ENCODE data around the gene EVC2.

EVC2 gene

GRCh38 chr4:5686338-5686737 lies 22.0 kb downstream of the EVC2 start:
- no peak for DNase-seq (ENCODE audit: low read depth)
- H3K4me3 ChIP-seq (ENCODE audit: low read depth, low read length): no peak overlapping the region
- TF ChIP-seq, protein P1, sequence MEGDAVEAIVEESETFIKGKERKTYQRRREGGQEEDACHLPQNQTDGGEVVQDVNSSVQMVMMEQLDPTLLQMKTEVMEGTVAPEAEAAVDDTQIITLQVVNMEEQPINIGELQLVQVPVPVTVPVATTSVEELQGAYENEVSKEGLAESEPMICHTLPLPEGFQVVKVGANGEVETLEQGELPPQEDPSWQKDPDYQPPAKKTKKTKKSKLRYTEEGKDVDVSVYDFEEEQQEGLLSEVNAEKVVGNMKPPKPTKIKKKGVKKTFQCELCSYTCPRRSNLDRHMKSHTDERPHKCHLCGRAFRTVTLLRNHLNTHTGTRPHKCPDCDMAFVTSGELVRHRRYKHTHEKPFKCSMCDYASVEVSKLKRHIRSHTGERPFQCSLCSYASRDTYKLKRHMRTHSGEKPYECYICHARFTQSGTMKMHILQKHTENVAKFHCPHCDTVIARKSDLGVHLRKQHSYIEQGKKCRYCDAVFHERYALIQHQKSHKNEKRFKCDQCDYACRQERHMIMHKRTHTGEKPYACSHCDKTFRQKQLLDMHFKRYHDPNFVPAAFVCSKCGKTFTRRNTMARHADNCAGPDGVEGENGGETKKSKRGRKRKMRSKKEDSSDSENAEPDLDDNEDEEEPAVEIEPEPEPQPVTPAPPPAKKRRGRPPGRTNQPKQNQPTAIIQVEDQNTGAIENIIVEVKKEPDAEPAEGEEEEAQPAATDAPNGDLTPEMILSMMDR (IDR thresholded peaks at IDR 0.05; ENCODE audit: low read depth, low read length, missing control alignments): no peak

- no peak for DNase-seq (ENCODE audit: low read depth)
- H3K4me3 ChIP-seq (ENCODE audit: low read depth, low read length): no peak overlapping the region
- TF ChIP-seq, protein P1 (IDR thresholded peaks at IDR 0.05; ENCODE audit: low read depth, low read length, missing control alignments): no peak
These were observed 23.1 kb downstream of the EVC2 start for GRCh38 chr4:5685296-5685695.

- H3K4me3 ChIP-seq (ENCODE audit: low read depth, low read length): no peak overlapping the region
- DNase-seq (ENCODE audit: low read depth): no peak
- TF ChIP-seq, protein P1 (IDR thresholded peaks at IDR 0.05; ENCODE audit: low read depth, low read length, missing control alignments): no peak
These were observed 24.8 kb downstream of the EVC2 start for GRCh38 chr4:5683566-5683965.

DNA sequence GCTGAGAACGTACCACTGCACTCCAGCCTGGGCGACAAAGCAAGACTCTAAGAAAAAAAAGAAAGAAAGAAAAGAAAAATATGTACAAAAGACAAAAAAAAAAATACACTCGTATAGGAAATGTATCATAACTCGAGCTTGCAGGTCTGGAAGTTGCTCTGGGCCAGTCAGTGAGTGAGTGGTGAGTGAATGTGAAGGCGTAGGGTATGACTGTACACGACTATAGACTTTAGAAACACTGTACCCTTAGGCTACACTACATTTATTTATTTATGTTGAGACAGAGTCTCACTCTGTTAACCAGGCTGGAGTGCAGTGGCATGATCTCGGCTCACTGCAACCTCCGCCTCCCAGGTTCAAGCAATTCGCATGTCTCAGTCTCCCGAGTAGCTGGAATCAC lies 29.4 kb downstream of the EVC2 start:
- TF ChIP-seq, protein P1 (IDR thresholded peaks at IDR 0.05; ENCODE audit: low read depth, low read length, missing control alignments): no peak
- DNase-seq (ENCODE audit: low read depth): no peak
- no peak overlapping the region for H3K4me3 ChIP-seq (ENCODE audit: low read depth, low read length)

- no peak overlapping the region for H3K4me3 ChIP-seq (ENCODE audit: low read depth, low read length)
- TF ChIP-seq, protein P1 (IDR thresholded peaks at IDR 0.05; ENCODE audit: low read depth, low read length, missing control alignments): no peak
- DNase-seq (ENCODE audit: low read depth): no peak
These were observed 31.6 kb downstream of the EVC2 start for GRCh38 chr4:5676763-5677162.

GRCh38 chr4:5666741-5667140 lies 41.6 kb downstream of the EVC2 start:
- TF ChIP-seq, protein P1 (IDR thresholded peaks at IDR 0.05; ENCODE audit: low read depth, low read length, missing control alignments): no peak
- H3K4me3 ChIP-seq (ENCODE audit: low read depth, low read length): no peak overlapping the region
- DNase-seq (ENCODE audit: low read depth): no peak

DNA sequence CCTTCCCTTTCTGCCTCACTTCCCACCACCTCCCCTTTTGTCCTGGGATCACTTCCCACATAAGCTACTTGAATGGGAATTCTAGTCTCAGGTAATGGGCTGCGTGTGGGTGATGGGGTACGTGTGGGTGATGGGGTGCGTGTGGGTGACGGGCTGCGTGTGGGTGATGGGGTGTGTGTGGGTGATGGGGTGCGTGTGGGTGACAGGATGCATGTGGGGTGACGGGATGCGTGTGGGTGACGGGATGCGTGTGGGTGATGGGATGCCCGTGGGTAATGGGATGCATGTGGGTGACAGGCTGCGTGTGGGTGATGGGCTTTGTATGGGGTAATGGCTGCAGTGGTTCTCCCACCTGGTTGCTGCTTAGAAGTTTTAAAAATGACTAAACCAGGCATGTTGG lies 43.6 kb downstream of the EVC2 start:
- TF ChIP-seq, protein P1 (IDR thresholded peaks at IDR 0.05; ENCODE audit: low read depth, low read length, missing control alignments): no peak
- H3K4me3 ChIP-seq (ENCODE audit: low read depth, low read length): no peak overlapping the region
- no peak for DNase-seq (ENCODE audit: low read depth)
